Neural progenitor cell (in vitro differentiated cells): ENCODE data around the gene COL15A1. TPM values are rescaled to one million over a fixed set of nuclear protein-coding genes. Genes with fewer than 3 reads are reported as not detected.

ENCODE experiments used
- DNase-seq: peaks from one replicate; pipeline ENCODE4 v3.0.0-alpha.2; 2016; ENCODE audit warnings: low spot score
- H2AFZ ChIP-seq: fragments of 200-600 bp; sonication (generic); replicated peaks from 2 replicates; pipeline ENCODE4 v1.6.1; 2016; ENCODE audit warnings: antibody characterized with exemption
- H3F3A ChIP-seq: fragments of 200-600 bp; sonication (generic); 2 replicates; pipeline ENCODE4 v1.6.1; 2016; ENCODE audit warnings: antibody characterized with exemption, low read depth
- H3K27ac ChIP-seq: fragments of 200-600 bp; sonication (generic); 2 replicates; pipeline ENCODE4 v1.5.1; 2016; ENCODE audit warnings: mild to moderate bottlenecking
- H3K27me3 ChIP-seq: fragments of 200-600 bp; sonication (generic); 2 replicates; pipeline ENCODE4 v1.6.1; 2016; ENCODE audit warnings: mild to moderate bottlenecking, moderate library complexity
- H3K36me3 ChIP-seq: fragments of 200-600 bp; sonication (generic); 2 replicates; pipeline ENCODE4 v1.5.1; 2016
- H3K4me1 ChIP-seq: fragments of 200-600 bp; sonication (generic); 2 replicates; pipeline ENCODE4 v1.6.1; 2016; ENCODE audit warnings: mixed run types
- H3K4me2 ChIP-seq: fragments of 200-600 bp; sonication (generic); 2 replicates; pipeline ENCODE4 v1.6.1; 2016
- H3K4me3 ChIP-seq: fragments of 200-600 bp; sonication (generic); 2 replicates; pipeline ENCODE4 v1.5.1; 2016
- H3K79me2 ChIP-seq: fragments of 200-600 bp; sonication (generic); 2 replicates; pipeline ENCODE4 v1.6.1; 2016; ENCODE audit warnings: low read depth
- H3K9ac ChIP-seq: fragments of 200-600 bp; sonication (generic); 2 replicates; pipeline ENCODE4 v1.6.1; 2016
- H3K9me3 ChIP-seq: fragments of 200-600 bp; sonication (generic); 2 replicates; pipeline ENCODE4 v1.5.1; 2016; ENCODE audit warnings: low read depth
- H4K20me1 ChIP-seq: fragments of 200-600 bp; sonication (generic); 2 replicates; pipeline ENCODE4 v1.6.1; 2016; ENCODE audit warnings: low read depth
- H3K27ac Mint-ChIP-seq: 3 replicates; pipeline ENCODE4 v1.8.0; 2021; ENCODE audit warnings: mixed read lengths
- H3K27me3 Mint-ChIP-seq: 2 replicates; pipeline ENCODE4 v1.8.0; 2022; ENCODE audit warnings: low read depth, mild to moderate bottlenecking, inconsistent platforms, moderate library complexity, mixed read lengths; ENCODE audit not compliant: insufficient read depth
- H3K36me3 Mint-ChIP-seq: 3 replicates; pipeline ENCODE4 v1.8.0; 2021; ENCODE audit warnings: mixed read lengths
- H3K4me1 Mint-ChIP-seq: 3 replicates; pipeline ENCODE4 v1.8.0; 2021; ENCODE audit warnings: mixed read lengths
- H3K4me3 Mint-ChIP-seq: 3 replicates; pipeline ENCODE4 v1.8.0; 2021; ENCODE audit warnings: mild to moderate bottlenecking, moderate library complexity, mixed read lengths
- H3K9me3 Mint-ChIP-seq: 3 replicates; pipeline ENCODE4 v1.8.0; 2020; ENCODE audit warnings: mixed read lengths
- EZH2 ChIP-seq: fragments of 200-600 bp; sonication (generic); IDR thresholded peaks from 2 replicates; pipeline ENCODE4 v1.6.1; 2017; ENCODE audit warnings: antibody characterized with exemption, mild to moderate bottlenecking, moderate library complexity
- EZH2phosphoT487 ChIP-seq: fragments of 200-600 bp; sonication (generic); IDR thresholded peaks from 2 replicates; pipeline ENCODE4 v1.6.1; 2017; ENCODE audit warnings: antibody characterized with exemption
- total RNA-seq: library from RNA; depleted of rRNA; stranded (reverse); fragments of >200 nt; gene quantifications from 2 replicates; pipeline ENCODE4 v1.2.3, GENCODE V29; 2015; ENCODE audit warnings: low replicate concordance
- TF ChIP-seq, protein P1 (sequence below): fragments of 200-600 bp; sonication (generic); IDR thresholded peaks from 2 replicates; pipeline ENCODE4 v1.5.1; 2017; ENCODE audit warnings: antibody characterized with exemption, mild to moderate bottlenecking

COL15A1 gene
- total RNA-seq, 1 donor from 2014 or later: 3.2 TPM

GRCh38 chr9:98930792-98931191 is 12.9 kb upstream of the COL15A1 start:
- H3K36me3 Mint-ChIP-seq: no peaks in the 10 kb centered on the region
- no peak overlapping the region for H3K4me2 ChIP-seq
- TF ChIP-seq EZH2 (no peak), EZH2phosphoT487 (no peak)
- TF ChIP-seq, protein P1, sequence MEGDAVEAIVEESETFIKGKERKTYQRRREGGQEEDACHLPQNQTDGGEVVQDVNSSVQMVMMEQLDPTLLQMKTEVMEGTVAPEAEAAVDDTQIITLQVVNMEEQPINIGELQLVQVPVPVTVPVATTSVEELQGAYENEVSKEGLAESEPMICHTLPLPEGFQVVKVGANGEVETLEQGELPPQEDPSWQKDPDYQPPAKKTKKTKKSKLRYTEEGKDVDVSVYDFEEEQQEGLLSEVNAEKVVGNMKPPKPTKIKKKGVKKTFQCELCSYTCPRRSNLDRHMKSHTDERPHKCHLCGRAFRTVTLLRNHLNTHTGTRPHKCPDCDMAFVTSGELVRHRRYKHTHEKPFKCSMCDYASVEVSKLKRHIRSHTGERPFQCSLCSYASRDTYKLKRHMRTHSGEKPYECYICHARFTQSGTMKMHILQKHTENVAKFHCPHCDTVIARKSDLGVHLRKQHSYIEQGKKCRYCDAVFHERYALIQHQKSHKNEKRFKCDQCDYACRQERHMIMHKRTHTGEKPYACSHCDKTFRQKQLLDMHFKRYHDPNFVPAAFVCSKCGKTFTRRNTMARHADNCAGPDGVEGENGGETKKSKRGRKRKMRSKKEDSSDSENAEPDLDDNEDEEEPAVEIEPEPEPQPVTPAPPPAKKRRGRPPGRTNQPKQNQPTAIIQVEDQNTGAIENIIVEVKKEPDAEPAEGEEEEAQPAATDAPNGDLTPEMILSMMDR: no peak
- no peaks in the 10 kb centered on the region for H4K20me1 ChIP-seq
- peaks cover 5% of the 10 kb centered on the region for H3K27me3 Mint-ChIP-seq
- no peak overlapping the region for H3K4me3 Mint-ChIP-seq
- H3K27me3 ChIP-seq: no peaks in the 10 kb centered on the region
- no peaks in the 10 kb centered on the region for H3K36me3 ChIP-seq
- peaks cover 2% of the 10 kb centered on the region for H3K9me3 Mint-ChIP-seq
- H3K27ac ChIP-seq: no peak overlapping the region
- no peak overlapping the region for H3K27ac Mint-ChIP-seq
- no peak overlapping the region for H2AFZ ChIP-seq
- peaks cover 16% of the 10 kb centered on the region for H3K4me1 ChIP-seq
- no peaks in the 10 kb centered on the region for H3K79me2 ChIP-seq
- H3K4me3 ChIP-seq: no peak overlapping the region
- H3K4me1 Mint-ChIP-seq: peaks cover 11% of the 10 kb centered on the region
- no peaks in the 10 kb centered on the region for H3K9me3 ChIP-seq
- DNase-seq: peak; percentile 22
- H3K9ac ChIP-seq: no peak overlapping the region
- H3F3A ChIP-seq: no peaks in the 10 kb centered on the region

DNA sequence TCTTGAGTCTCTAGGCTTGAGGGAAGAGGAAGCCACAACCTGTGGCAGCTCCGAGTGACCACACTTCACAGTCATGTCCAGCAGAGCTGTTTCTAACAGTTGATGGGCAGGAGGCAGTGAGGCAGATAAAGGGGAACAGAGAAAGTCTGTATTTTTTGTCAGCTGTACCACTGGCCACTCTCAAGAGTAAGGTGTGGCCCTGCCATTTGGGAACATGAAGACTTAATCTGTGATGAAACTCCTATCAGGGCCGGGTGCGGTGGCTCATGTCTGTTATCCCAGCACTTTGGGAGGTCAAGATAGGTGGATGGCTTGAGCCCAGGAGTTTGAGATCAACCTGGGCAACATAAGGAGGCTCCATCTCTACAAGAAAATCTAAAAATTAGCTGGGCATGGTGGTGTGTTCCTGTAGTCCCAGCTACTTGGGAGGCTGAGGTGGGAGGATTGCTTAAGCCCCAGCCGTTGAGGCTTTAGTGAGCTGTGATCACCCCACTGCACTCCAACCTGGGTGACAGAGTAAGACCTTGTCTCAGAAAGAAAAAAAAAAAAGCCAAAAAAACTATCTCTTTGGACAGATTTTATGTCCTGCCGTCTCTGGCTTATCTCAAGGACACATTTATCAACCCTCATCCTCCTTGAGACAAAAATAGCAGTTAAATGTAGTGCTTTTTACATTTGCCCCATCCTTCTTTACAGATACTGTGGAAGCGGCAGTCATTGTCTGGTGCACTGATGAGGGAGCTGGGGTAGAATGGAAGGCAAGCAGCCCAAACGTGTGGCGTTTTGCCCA is 11.9 kb upstream of the COL15A1 start:
- no peaks in the 10 kb centered on the region for H4K20me1 ChIP-seq
- Mint-ChIP-seq H3K4me3 (no peak overlapping the region), H3K27ac (no peak overlapping the region), H3K4me1 (peaks cover 9% of the 10 kb centered on the region), H3K36me3 (no peaks in the 10 kb centered on the region), H3K27me3 (peaks cover 5% of the 10 kb centered on the region), H3K9me3 (peaks cover 2% of the 10 kb centered on the region)
- H3K4me1 ChIP-seq: peaks cover 14% of the 10 kb centered on the region
- no peaks in the 10 kb centered on the region for H3K9me3 ChIP-seq
- H3K27ac ChIP-seq: no peak overlapping the region
- H3K4me2 ChIP-seq: no peak overlapping the region
- H3K36me3 ChIP-seq: no peaks in the 10 kb centered on the region
- no peaks in the 10 kb centered on the region for H3K27me3 ChIP-seq
- DNase-seq: no peak
- no peaks in the 10 kb centered on the region for H3F3A ChIP-seq
- H3K4me3 ChIP-seq: no peak overlapping the region
- no peak overlapping the region for H2AFZ ChIP-seq
- no peaks in the 10 kb centered on the region for H3K79me2 ChIP-seq
- H3K9ac ChIP-seq: no peak overlapping the region
- TF ChIP-seq EZH2: no peak
- no peak for TF ChIP-seq EZH2phosphoT487
- TF ChIP-seq, protein P1: no peak

DNA sequence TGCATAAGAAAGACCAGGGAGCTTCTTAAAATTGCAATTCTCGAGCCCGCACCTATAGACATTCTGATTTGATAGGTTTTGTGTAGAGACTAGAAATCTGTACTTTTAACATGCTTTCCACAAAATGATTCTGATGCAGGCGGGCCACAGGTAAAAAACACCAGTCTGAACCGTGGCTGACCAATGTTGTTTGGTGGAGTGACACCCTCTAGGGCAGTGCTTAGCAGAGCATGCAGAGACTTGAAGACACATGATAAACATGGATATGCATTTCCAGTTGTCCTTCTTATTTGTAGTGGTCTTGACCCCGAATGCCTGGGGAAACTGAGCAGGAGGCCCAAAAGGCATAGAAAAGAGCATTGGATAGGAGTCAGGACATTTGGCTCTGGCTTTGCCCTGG is 10.5 kb upstream of the COL15A1 start:
- no peak for DNase-seq
- Histone ChIP-seq H2AFZ (no peak overlapping the region), H3K4me1 (peaks cover 5% of the 10 kb centered on the region), H3K27ac (no peak overlapping the region), H3K9me3 (no peaks in the 10 kb centered on the region), H3F3A (no peaks in the 10 kb centered on the region), H3K36me3 (no peaks in the 10 kb centered on the region), H3K4me3 (no peak overlapping the region), H4K20me1 (no peaks in the 10 kb centered on the region), H3K4me2 (no peak overlapping the region), H3K27me3 (no peaks in the 10 kb centered on the region), H3K79me2 (no peaks in the 10 kb centered on the region), H3K9ac (no peak overlapping the region)
- H3K27me3 Mint-ChIP-seq: peaks cover 5% of the 10 kb centered on the region
- H3K4me3 Mint-ChIP-seq: no peak overlapping the region
- H3K27ac Mint-ChIP-seq: no peak overlapping the region
- peaks cover 2% of the 10 kb centered on the region for H3K9me3 Mint-ChIP-seq
- H3K4me1 Mint-ChIP-seq: peaks cover 4% of the 10 kb centered on the region
- no peaks in the 10 kb centered on the region for H3K36me3 Mint-ChIP-seq
- TF ChIP-seq EZH2 (no peak), EZH2phosphoT487 (no peak)
- TF ChIP-seq, protein P1: no peak
